Mesendoderm (in vitro differentiated cells): Measurements from ENCODE around the gene TTLL6.

ENCODE experiments used
- DNase-seq: peaks from one replicate; pipeline ENCODE4 v3.0.0; 2013
- H2AK5ac ChIP-seq: 2 replicates; pipeline ENCODE4 v1.6.1; 2013; ENCODE audit warnings: low read length, inconsistent platforms
- H2BK120ac ChIP-seq: 2 replicates; pipeline ENCODE4 v1.6.1; 2013; ENCODE audit warnings: low read depth, mild to moderate bottlenecking, low read length, moderate library complexity, mixed read lengths
- H2BK15ac ChIP-seq: replicated peaks from 2 replicates; pipeline ENCODE4 v1.6.1; 2013; ENCODE audit warnings: low read depth, mild to moderate bottlenecking, moderate library complexity
- H2BK5ac ChIP-seq: 2 replicates; pipeline ENCODE4 v1.6.1; 2013; ENCODE audit warnings: low read length, inconsistent platforms
- H3K18ac ChIP-seq: 2 replicates; pipeline ENCODE4 v1.6.1; 2013; ENCODE audit warnings: mild to moderate bottlenecking, low read length, mixed read lengths
- H3K23ac ChIP-seq: one replicate; pipeline ENCODE4 v1.6.1; 2013; ENCODE audit warnings: low read length
- H3K27ac ChIP-seq: 2 replicates; pipeline ENCODE4 v1.5.1; 2013; ENCODE audit warnings: low read depth, mild to moderate bottlenecking, inconsistent platforms, low read length, moderate library complexity
- H3K27me3 ChIP-seq: 2 replicates; pipeline ENCODE4 v1.6.1; 2013; ENCODE audit warnings: low read length, control low read depth, mild to moderate bottlenecking, inconsistent platforms; ENCODE audit not compliant: insufficient read depth, poor library complexity
- H3K36me3 ChIP-seq: 2 replicates; pipeline ENCODE4 v1.6.1; 2013; ENCODE audit warnings: low read length, inconsistent platforms; ENCODE audit not compliant: control insufficient read depth, insufficient read depth
- H3K4ac ChIP-seq: one replicate; pipeline ENCODE4 v1.6.1; 2013; ENCODE audit warnings: low read depth, mild to moderate bottlenecking, low read length, moderate library complexity
- H3K4me1 ChIP-seq: 2 replicates; pipeline ENCODE4 v1.6.1; 2013; ENCODE audit warnings: low read depth, low read length, inconsistent platforms; ENCODE audit not compliant: control insufficient read depth
- H3K4me2 ChIP-seq: 2 replicates; pipeline ENCODE4 v1.6.1; 2013; ENCODE audit warnings: low read length
- H3K4me3 ChIP-seq: 2 replicates; pipeline ENCODE4 v1.5.1; 2013; ENCODE audit warnings: mild to moderate bottlenecking, low read length
- H3K56ac ChIP-seq: one replicate; pipeline ENCODE4 v1.6.1; 2013; ENCODE audit warnings: low read length
- H3K79me1 ChIP-seq: 2 replicates; pipeline ENCODE4 v1.6.1; 2013; ENCODE audit warnings: low read length, inconsistent platforms
- H3K79me2 ChIP-seq: 2 replicates; pipeline ENCODE4 v1.6.1; 2013; ENCODE audit warnings: mild to moderate bottlenecking, low read length; ENCODE audit not compliant: control insufficient read depth, insufficient read depth
- H3K9ac ChIP-seq: 2 replicates; pipeline ENCODE4 v1.6.1; 2013; ENCODE audit warnings: low read length, inconsistent platforms
- H4K5ac ChIP-seq: one replicate; pipeline ENCODE4 v1.6.1; 2013; ENCODE audit warnings: low read length
- H4K8ac ChIP-seq: one replicate; pipeline ENCODE4 v1.6.1; 2013; ENCODE audit warnings: low read depth, mild to moderate bottlenecking, control low read depth, low read length, moderate library complexity
- WGBS: extraction: QIAGEN DNeasy Blood & Tissue Kit; methylation state at CpG from one replicate; pipeline ENCODE4 v1.1.7; 2013; ENCODE audit warnings: low lambda C conversion rate, missing lambda C conversion rate; ENCODE audit not compliant: insufficient coverage; ENCODE audit errors: extremely low coverage; 5-methylcytosine and 5-hydroxymethylcytosine counted together

TTLL6 gene

GRCh38 chr17:48779421-48779820 lies 37.6 kb downstream of the TTLL6 start:
- Histone ChIP-seq H4K5ac (no peak overlapping the region), H3K23ac (no peak overlapping the region), H3K9ac (no peak overlapping the region), H3K36me3 (no peaks in the 10 kb centered on the region), H2BK5ac (no peak overlapping the region), H3K18ac (no peak overlapping the region), H3K27me3 (no peaks in the 10 kb centered on the region), H3K4me2 (no peak overlapping the region), H3K4me1 (no peaks in the 10 kb centered on the region), H3K79me1 (no peaks in the 10 kb centered on the region), H3K79me2 (no peaks in the 10 kb centered on the region), H2BK15ac (no peak overlapping the region), H3K4ac (no peak overlapping the region), H3K4me3 (no peak overlapping the region), H3K56ac (no peak overlapping the region), H2BK120ac (no peak overlapping the region), H4K8ac (no peak overlapping the region), H3K27ac (no peak overlapping the region), H2AK5ac (no peak overlapping the region)
- DNase-seq: no peak

- H4K5ac ChIP-seq: no peak overlapping the region
- no peak overlapping the region for H3K56ac ChIP-seq
- no peak overlapping the region for H3K27ac ChIP-seq
- H2BK15ac ChIP-seq: no peak overlapping the region
- no peaks in the 10 kb centered on the region for H3K36me3 ChIP-seq
- H2BK5ac ChIP-seq: no peak overlapping the region
- DNase-seq: no peak
- no peaks in the 10 kb centered on the region for H3K4me1 ChIP-seq
- H3K23ac ChIP-seq: no peak overlapping the region
- no peak overlapping the region for H2BK120ac ChIP-seq
- no peaks in the 10 kb centered on the region for H3K79me1 ChIP-seq
- no peak overlapping the region for H3K18ac ChIP-seq
- no peak overlapping the region for H4K8ac ChIP-seq
- no peak overlapping the region for H3K4me3 ChIP-seq
- H3K9ac ChIP-seq: no peak overlapping the region
- H3K79me2 ChIP-seq: no peaks in the 10 kb centered on the region
- no peak overlapping the region for H3K4me2 ChIP-seq
- H3K27me3 ChIP-seq: no peaks in the 10 kb centered on the region
- no peak overlapping the region for H2AK5ac ChIP-seq
- no peak overlapping the region for H3K4ac ChIP-seq
These were observed 40.4 kb downstream of the TTLL6 start for GRCh38 chr17:48776602-48777001.

GRCh38 chr17:48773245-48773644 lies 43.8 kb downstream of the TTLL6 start:
- Histone ChIP-seq H3K4ac (no peak overlapping the region), H2BK15ac (no peak overlapping the region), H2BK120ac (no peak overlapping the region), H3K9ac (no peak overlapping the region), H4K8ac (no peak overlapping the region), H2AK5ac (no peak overlapping the region), H3K4me1 (no peaks in the 10 kb centered on the region), H3K27ac (no peak overlapping the region), H3K18ac (no peak overlapping the region), H3K56ac (no peak overlapping the region), H3K36me3 (no peaks in the 10 kb centered on the region), H3K4me2 (no peak overlapping the region), H3K79me2 (no peaks in the 10 kb centered on the region), H3K79me1 (no peaks in the 10 kb centered on the region), H3K27me3 (no peaks in the 10 kb centered on the region), H3K23ac (no peak overlapping the region), H3K4me3 (no peak overlapping the region), H2BK5ac (no peak overlapping the region), H4K5ac (no peak overlapping the region)
- whole genome bisulfite sequencing: no CpG with 5 or more reads among the region's 3 CpGs
- DNase-seq: no peak

GRCh38 chr17:48770954-48771353 lies 46.1 kb downstream of the TTLL6 start:
- H3K79me1 ChIP-seq: no peaks in the 10 kb centered on the region
- H3K4me3 ChIP-seq: no peak overlapping the region
- H3K18ac ChIP-seq: no peak overlapping the region
- no peak overlapping the region for H2BK15ac ChIP-seq
- no peak overlapping the region for H3K4me2 ChIP-seq
- WGBS: no CpG with 5 or more reads among the region's 3 CpGs
- H3K36me3 ChIP-seq: no peaks in the 10 kb centered on the region
- no peaks in the 10 kb centered on the region for H3K27me3 ChIP-seq
- no peak overlapping the region for H3K23ac ChIP-seq
- no peak overlapping the region for H3K9ac ChIP-seq
- no peak overlapping the region for H3K4ac ChIP-seq
- H2BK5ac ChIP-seq: no peak overlapping the region
- H2AK5ac ChIP-seq: no peak overlapping the region
- H4K5ac ChIP-seq: no peak overlapping the region
- no peaks in the 10 kb centered on the region for H3K79me2 ChIP-seq
- no peak overlapping the region for H2BK120ac ChIP-seq
- no peaks in the 10 kb centered on the region for H3K4me1 ChIP-seq
- no peak for DNase-seq
- H4K8ac ChIP-seq: no peak overlapping the region
- H3K27ac ChIP-seq: no peak overlapping the region
- no peak overlapping the region for H3K56ac ChIP-seq

- Histone ChIP-seq H3K79me1 (no peaks in the 10 kb centered on the region), H3K23ac (no peak overlapping the region), H3K4me3 (no peak overlapping the region), H3K79me2 (no peaks in the 10 kb centered on the region), H2BK5ac (no peak overlapping the region), H3K18ac (no peak overlapping the region), H2AK5ac (no peak overlapping the region), H4K5ac (no peak overlapping the region), H3K27me3 (no peaks in the 10 kb centered on the region), H2BK120ac (no peak overlapping the region), H3K36me3 (no peaks in the 10 kb centered on the region), H2BK15ac (no peak overlapping the region), H3K4ac (no peak overlapping the region), H3K27ac (no peak overlapping the region), H4K8ac (no peak overlapping the region), H3K4me1 (no peaks in the 10 kb centered on the region), H3K4me2 (no peak overlapping the region), H3K9ac (no peak overlapping the region), H3K56ac (no peak overlapping the region)
- no peak for DNase-seq
- no CpG with 5 or more reads among the region's 5 CpGs for WGBS
These were observed 47.9 kb downstream of the TTLL6 start for GRCh38 chr17:48769009-48769675.

GRCh38 chr17:48767263-48767774 lies 49.7 kb downstream of the TTLL6 start:
- Histone ChIP-seq H3K23ac (no peak overlapping the region), H2BK15ac (no peak overlapping the region), H3K27me3 (peaks cover 4% of the 10 kb centered on the region), H3K79me1 (no peaks in the 10 kb centered on the region), H2BK120ac (no peak overlapping the region), H2BK5ac (no peak overlapping the region), H3K9ac (no peak overlapping the region), H4K8ac (no peak overlapping the region), H3K18ac (no peak overlapping the region), H3K4me3 (no peak overlapping the region), H2AK5ac (no peak overlapping the region), H3K4me2 (no peak overlapping the region), H3K27ac (no peak overlapping the region), H4K5ac (no peak overlapping the region), H3K36me3 (no peaks in the 10 kb centered on the region), H3K56ac (no peak overlapping the region), H3K4ac (no peak overlapping the region), H3K79me2 (no peaks in the 10 kb centered on the region), H3K4me1 (no peaks in the 10 kb centered on the region)
- peak; percentile 44 for DNase-seq
- no CpG with 5 or more reads among the region's 4 CpGs for WGBS
